GM18505 (cell line): ENCODE data around the gene FAM83C.

Experiments used
- ATAC-seq: cut with Tn5 transposase; IDR thresholded peaks from one replicate; pipeline ENCODE4 v1.9.1; 2021; ENCODE audit not compliant: unreplicated experiment
- POLR2A ChIP-seq: IDR thresholded peaks from 4 replicates; pipeline ENCODE4 v1.6.1; 2011; ENCODE audit warnings: borderline replicate concordance; ENCODE audit not compliant: insufficient read depth, insufficient read length; ENCODE audit errors: extremely low read depth

The FAM83C gene

DNA sequence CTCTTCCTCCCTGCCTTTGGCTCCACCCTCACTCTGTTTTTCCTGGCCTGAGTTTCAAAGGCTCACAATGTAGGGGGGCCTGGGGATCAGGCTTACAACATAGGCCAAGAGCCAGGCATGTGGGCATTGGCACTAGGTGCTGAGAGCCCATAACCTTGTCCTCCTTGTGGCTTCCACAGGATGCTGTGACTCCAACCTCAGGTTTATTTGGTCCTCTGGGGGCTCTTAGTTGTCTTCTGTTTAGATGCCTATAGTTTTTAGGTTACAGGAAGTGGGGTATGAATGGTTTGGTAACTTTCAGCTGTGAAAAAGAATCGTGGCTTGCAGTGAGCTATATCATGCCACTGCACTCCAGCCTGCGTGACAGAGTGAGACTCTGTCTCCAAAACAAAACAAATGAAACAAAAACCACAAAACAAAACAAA is 40.2 kb downstream of the FAM83C start:
- no peak for TF ChIP-seq POLR2A
- peak; percentile 66 for ATAC-seq

DNA sequence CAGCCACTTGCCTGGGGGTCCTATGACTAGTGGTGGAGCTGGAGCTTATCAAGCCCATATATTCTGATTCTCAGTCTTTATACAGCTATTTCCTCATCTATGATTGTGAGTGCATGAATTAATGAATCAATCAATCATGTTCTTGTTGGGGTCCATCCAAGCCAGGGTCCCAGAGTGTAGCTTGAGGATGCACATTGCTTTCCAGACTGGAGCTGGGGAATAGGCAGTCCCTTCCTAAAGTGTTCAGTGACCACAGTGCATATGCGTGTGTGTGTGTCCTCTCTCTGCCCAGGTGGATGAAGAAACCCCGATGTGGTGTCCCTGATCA is 40.6 kb downstream of the FAM83C start:
- no peak for ATAC-seq
- no peak for TF ChIP-seq POLR2A

DNA sequence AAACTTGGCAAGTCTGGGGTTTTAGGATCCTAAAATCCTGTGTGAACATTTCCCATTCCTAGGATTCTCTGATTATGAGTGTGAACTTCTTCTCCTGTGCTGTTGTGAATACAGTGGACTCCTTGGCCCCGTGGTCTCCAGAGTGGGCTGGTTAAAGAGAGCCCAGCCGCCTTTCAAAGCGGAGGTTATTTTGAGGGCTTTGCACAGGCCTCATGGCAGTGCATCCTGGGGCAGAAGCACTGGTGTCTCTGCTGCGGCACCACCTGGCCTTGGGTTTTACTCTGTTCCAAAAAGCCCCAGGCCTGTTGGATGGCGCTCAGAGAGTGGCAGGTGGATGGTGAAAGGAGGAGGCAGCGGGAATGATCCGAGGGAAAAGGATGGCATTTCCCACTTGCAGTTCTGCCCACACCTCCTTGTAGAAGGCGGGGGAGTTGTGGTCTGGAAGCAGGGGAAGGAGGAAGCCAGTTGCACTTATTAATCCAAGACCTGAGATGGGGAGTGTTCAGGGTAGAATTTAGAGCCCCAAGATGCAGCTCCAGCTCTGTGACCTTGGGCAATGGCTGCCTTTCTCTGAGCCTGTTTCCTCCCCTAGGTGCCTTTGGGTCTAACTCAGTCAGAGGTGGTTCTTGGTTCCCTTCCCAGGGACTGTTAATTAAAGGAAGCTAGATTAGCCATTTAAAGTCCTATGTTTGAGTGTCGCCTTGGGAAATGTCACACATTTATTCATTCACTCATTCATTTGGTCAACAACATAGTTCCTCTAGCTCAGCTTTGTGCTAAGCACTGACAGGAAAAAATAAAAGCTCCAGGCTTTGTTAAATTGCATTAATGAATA is 43.4 kb downstream of the FAM83C start:
- no peak for TF ChIP-seq POLR2A
- no peak for ATAC-seq

DNA sequence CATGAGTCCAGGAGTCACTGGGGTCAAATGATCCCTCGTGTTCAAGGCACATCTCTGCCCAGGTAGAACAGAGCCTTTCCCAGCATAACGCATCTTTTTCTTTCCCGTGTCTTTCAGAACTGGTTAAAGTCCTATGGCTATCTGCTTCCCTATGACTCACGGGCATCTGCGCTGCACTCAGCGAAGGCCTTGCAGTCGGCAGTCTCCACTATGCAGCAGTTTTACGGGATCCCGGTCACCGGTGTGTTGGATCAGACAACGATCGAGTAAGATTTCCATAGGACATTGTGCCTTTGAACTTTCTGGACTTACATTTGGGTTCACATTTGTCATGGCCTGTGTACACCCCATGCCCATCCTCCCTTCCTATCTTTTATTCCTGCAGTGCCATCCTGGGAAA is 45.5 kb downstream of the FAM83C start:
- no peak for TF ChIP-seq POLR2A
- ATAC-seq, result no peak

DNA sequence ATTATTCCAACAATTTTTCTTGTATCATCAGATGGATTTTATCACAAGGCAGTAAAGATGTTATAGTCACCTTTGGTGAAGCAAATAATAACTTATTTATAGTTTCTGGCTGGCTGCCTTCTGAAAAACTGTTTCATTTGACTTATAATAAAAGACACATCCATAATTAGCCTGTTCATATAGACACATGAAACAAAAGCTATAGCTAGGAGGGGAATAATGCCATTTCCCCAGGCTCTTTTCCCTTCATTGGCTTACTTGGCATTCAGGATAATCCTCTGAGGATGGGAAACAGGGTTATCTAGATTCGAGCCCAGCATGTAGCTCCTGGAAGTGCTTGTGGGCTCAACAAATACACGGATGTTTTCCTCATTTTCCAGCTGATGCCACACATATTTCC is 48.2 kb downstream of the FAM83C start:
- ATAC-seq, result no peak
- TF ChIP-seq POLR2A, result no peak

DNA sequence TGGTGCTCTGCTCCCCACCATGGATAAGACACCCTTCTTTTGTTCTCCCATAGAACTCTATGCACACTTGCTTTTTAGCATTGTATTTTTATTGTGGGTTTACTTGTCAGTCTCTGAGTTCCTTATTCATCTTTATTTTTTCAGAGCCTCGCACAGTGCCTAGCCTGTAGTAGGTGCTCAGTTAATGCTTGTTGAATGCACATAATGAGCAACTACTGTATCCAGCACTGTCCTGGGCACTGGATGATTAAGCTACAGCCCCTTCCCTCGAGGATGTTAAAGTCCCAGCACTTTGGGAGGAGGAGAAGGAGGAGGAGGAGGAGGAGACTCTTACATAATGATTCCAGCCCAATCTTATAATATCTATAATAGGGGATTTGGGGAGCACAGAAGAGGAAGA is 48.9 kb downstream of the FAM83C start:
- no peak for ATAC-seq
- no peak for TF ChIP-seq POLR2A

DNA sequence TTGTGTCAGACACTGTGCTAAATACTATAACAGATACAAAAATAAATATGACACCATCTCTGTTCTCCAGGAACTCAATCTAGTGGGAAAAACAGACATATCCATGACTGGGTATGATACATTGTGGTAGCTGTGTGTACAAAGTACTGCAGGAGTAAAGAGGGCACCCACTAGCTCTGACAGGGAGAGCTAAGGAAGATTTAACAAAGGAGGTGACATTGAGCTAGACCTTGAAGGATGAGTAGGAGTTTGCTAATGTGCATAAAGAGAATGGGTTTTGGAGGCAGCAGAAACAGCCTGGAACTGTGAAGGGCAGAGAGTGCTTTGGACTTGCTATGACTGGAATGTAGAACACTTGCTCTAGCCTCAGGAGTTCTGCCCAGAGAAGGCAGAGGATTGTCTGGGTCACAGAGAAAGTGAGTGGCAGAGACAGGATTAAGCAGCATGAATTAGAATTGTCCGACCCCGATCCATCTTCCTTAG is 51.4 kb downstream of the FAM83C start:
- no peak for TF ChIP-seq POLR2A
- no peak for ATAC-seq

DNA sequence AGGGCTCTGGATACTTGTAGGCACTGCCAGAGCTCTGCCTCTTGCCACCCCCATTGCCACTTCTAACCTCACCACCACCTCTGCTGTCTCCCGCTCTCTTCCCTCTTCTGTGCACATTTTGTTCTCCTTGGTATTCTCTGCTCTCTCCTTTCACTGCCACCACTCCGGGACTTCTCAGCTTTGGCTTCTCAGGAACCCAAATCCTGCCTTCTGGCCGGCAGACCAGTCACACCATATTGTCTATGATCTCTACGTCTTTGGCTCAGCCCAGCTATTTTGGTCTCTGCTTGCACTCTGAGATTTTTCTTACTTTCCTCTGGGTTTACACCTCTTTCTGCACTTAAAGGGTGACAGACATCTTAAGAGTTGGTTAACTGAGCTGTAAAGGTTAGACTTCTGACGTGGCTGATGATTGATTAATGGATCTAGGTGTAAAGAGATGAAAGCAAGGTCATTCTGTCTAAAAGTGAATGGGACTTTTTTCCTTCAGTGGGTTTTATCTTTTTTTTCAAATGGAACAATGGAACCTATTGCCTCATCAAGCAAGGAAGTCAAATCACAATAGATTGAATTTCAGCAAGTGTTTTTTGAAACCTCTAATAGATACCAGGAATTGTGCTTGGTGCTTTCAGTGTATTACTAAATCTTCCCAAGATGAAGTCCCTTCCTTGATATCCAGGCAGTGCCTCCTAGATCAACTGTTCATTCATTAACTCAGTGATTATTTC is 52.0 kb downstream of the FAM83C start:
- no peak for TF ChIP-seq POLR2A
- ATAC-seq, result no peak

DNA sequence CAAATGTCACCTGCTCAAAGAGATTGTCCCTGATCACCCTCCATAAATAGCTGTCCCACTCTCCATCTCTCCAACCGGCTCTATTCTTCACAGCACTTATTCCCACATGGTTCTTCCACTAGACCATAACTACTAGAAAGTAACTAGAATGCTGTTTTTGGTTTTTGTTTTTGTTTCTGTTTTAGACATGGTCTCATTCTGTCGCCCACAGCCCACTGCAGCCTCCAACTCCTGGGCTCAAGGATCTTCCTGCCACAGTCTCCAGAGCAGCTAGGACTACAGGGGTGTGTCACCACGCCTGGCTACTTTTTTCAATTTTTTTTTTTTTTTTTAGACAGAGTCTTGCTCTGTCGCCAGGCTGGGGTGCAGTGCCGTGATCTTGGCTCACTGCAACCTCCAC is 53.5 kb downstream of the FAM83C start:
- ATAC-seq, result no peak
- TF ChIP-seq POLR2A, result no peak

DNA sequence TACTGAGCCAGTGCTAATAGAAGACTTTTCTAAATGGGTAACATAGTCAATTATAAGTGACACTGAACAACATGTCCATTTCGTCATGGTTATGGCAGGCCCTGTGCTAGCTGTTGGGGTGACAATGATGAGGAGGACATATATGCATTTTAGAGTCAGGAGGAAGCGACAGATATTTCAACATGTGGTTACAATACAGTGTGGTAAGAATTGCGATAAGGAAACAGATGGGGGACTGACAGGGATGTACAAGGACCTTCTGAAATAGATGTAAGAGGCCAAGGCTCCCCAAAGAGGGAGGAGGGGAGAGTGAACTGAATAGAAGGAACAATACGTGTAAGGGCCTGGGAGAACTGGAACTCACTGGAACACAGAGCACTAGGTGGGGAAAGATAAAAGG is 54.1 kb downstream of the FAM83C start:
- no peak for TF ChIP-seq POLR2A
- ATAC-seq, result no peak

DNA sequence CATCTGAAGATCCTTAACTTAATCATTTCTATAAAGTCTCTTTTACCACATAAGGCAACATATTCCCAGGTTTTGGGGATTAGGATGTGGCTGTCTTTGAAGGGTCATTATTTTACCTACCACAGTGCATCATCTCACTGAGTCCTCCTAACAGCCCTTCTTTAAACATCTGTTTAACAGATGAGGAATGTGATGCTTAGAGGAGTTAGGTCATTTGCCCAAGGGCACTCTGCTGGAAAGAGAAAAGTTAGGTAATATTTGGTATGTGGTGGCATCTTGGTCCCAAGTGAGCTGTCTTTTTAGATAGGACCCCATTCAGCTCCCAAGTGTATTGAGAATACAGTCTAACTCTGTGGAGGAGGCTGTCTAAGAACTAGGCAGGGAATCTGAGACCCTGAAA is 54.7 kb downstream of the FAM83C start:
- no peak for ATAC-seq
- TF ChIP-seq POLR2A, result no peak

DNA sequence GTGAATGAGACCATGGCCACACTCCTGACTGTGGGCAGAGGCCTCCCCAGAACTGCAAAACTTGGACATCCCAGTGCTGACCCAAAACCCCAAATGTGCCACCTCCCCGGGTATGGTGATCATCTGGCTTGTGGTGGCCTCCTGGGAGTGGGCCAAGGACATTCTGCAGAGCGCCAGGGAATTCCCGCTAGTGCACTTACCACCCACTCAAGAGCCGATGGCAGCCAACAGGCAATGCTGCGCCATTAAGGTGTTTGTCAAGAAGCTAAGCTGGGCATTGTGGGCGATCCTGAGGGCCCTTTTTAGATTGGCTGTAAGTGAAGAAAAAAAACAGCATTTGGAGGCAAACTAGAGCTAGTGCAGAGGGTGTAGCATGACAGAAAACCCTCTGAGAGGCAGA is 56.3 kb downstream of the FAM83C start:
- no peak for TF ChIP-seq POLR2A
- no peak for ATAC-seq
